Left renal pelvis (tissue), 4 donors: ENCODE data around the gene ASCC2. TPM values are rescaled to one million over a fixed set of nuclear protein-coding genes. Genes with fewer than 3 reads are reported as not detected.

ENCODE experiments used
- polyA plus RNA-seq, 4 donors: library from polyadenylated mRNA; unstranded; fragments of 120-200 nt; gene quantifications; one replicate each; pipeline ENCODE4 v1.2.1, GENCODE V29; 2013; ENCODE audit not compliant: insufficient read length in 4 of 4

ASCC2 gene
- polyA plus RNA-seq, 4 donors = 37.0 to 57.0 (median 42.3) TPM

Other genes starting within 250 kb of the ASCC2 start
- 10 to 100 TPM; 21.8 to 29.1 (median 28.3) TPM for gene NF2, start 234.6 kb downstream of the ASCC2 start, polyA plus RNA-seq
- under 1 TPM; 0.07 to 0.14 (median 0.11) TPM for gene CABP7, start 118.3 kb downstream of the ASCC2 start, polyA plus RNA-seq
- gene ZMAT5, start 71.3 kb downstream of the ASCC2 start, polyA plus RNA-seq = 10 to 100 TPM; 17.1 to 26.3 (median 20.8) TPM
- 100 to 1,000 TPM in 3 of 4 donors, 10 to 100 TPM in 1; 82.7 to 153 (median 140) TPM for gene UQCR10, start 70.9 kb downstream of the ASCC2 start, polyA plus RNA-seq
- gene MTMR3, start 44.9 kb upstream of the ASCC2 start, polyA plus RNA-seq = 10 to 100 TPM; 32.8 to 50.5 (median 33.6) TPM
- gene HORMAD2, start 242.2 kb upstream of the ASCC2 start, polyA plus RNA-seq = not detected